Naive thymus-derived CD4-positive, alpha-beta T cell (primary cell): ENCODE data around the gene GNAO1. TPM values are rescaled to one million over a fixed set of nuclear protein-coding genes. Genes with fewer than 3 reads are reported as not detected.

ENCODE experiments used
- ATAC-seq: fragments of 150-1000 bp; cut with Tn5 transposase; 2 replicates; pipeline ENCODE4 v1.10.0; 2021; ENCODE audit warnings: mild to moderate bottlenecking, moderate library complexity
- CTCF ChIA-PET: fragments of 350-600 bp; sonication (Branson Sonifier 250); formaldehyde crosslinking; loops from one replicate; lab custom pipeline; 2021; ENCODE audit warnings: antibody characterized with exemption; lab: Charles Lee
- POLR2A ChIA-PET: fragments of 350-600 bp; sonication (Branson Sonifier 250); formaldehyde crosslinking; loops from one replicate; lab custom pipeline; 2021; ENCODE audit warnings: antibody characterized with exemption, inconsistent platforms; lab: Charles Lee
- DNase-seq, 9 donors: peaks; one replicate each; pipeline versions ENCODE4 v3.0.0 to v3.0.0-alpha.2; 2020 to 2022; ENCODE audit warnings: mixed read lengths in 1 of 9
- H3K27ac ChIP-seq: one replicate; pipeline ENCODE4 v1.7.0; 2013; ENCODE audit warnings: mild to moderate bottlenecking, low read depth, low read length, moderate library complexity
- H3K27me3 ChIP-seq, 2 donors: one replicate each; pipeline ENCODE4 v1.7.0; 2013; ENCODE audit warnings: low read length in 2 of 2, mild to moderate bottlenecking in 2 of 2, moderate library complexity in 2 of 2; ENCODE audit not compliant: control insufficient read depth in 2 of 2, insufficient read depth in 2 of 2
- H3K36me3 ChIP-seq, 3 experiments: 1 replicate in 2 of 3; 2 replicates in 1 of 3; pipeline ENCODE4 v1.7.0; 2013; ENCODE audit warnings: low read length in 3 of 3, mild to moderate bottlenecking in 3 of 3, moderate library complexity in 1 of 3; ENCODE audit not compliant: insufficient read depth in 3 of 3, control insufficient read depth in 2 of 3
- H3K4me1 ChIP-seq, 2 donors: one replicate each; pipeline ENCODE4 v1.7.0; 2013; ENCODE audit warnings: low read length in 2 of 2, mild to moderate bottlenecking in 2 of 2, moderate library complexity in 1 of 2; ENCODE audit not compliant: control insufficient read depth in 2 of 2, insufficient read depth in 2 of 2
- H3K4me3 ChIP-seq: 2 replicates; pipeline ENCODE4 v1.7.0; 2013; ENCODE audit warnings: mild to moderate bottlenecking, low read length
- H3K9me3 ChIP-seq, 3 experiments: 1 replicate in 2 of 3; 2 replicates in 1 of 3; pipeline ENCODE4 v1.7.0; 2013; ENCODE audit warnings: low read length in 3 of 3; ENCODE audit not compliant: control insufficient read depth in 2 of 3
- H3K27ac Mint-ChIP-seq, 9 donors: one replicate each; pipeline ENCODE4 v1.8.0; 2020 to 2022; ENCODE audit warnings: mixed read lengths in 9 of 9, mild to moderate bottlenecking in 8 of 9, moderate library complexity in 5 of 9, inconsistent platforms in 2 of 9
- H3K27me3 Mint-ChIP-seq, 5 donors: one replicate each; pipeline ENCODE4 v1.8.0; 2021 to 2022; ENCODE audit warnings: mixed read lengths in 5 of 5, mild to moderate bottlenecking in 1 of 5
- H3K36me3 Mint-ChIP-seq, 5 donors: one replicate each; pipeline ENCODE4 v1.8.0; 2020 to 2022; ENCODE audit warnings: mixed read lengths in 5 of 5, mild to moderate bottlenecking in 3 of 5, inconsistent platforms in 1 of 5
- H3K4me1 Mint-ChIP-seq, 7 donors: one replicate each; pipeline ENCODE4 v1.8.0; 2020 to 2022; ENCODE audit warnings: mixed read lengths in 7 of 7, mild to moderate bottlenecking in 3 of 7, inconsistent platforms in 1 of 7
- H3K4me3 Mint-ChIP-seq, 10 donors: one replicate each; pipeline ENCODE4 v1.8.0; 2020 to 2022; ENCODE audit warnings: mild to moderate bottlenecking in 10 of 10, mixed read lengths in 10 of 10, moderate library complexity in 6 of 10, inconsistent platforms in 2 of 10
- H3K9me3 Mint-ChIP-seq, 11 donors: one replicate each; pipeline ENCODE4 v1.8.0; 2020 to 2022; ENCODE audit warnings: mixed read lengths in 11 of 11, mild to moderate bottlenecking in 4 of 11, inconsistent platforms in 1 of 11, moderate library complexity in 1 of 11
- intact Hi-C, 2 donors: fragments of 100-400 bp; cut with micrococcal nuclease; formaldehyde crosslinking; loops; one replicate each; pipeline ENCODE4 v1.15.1; 2023
- polyA plus RNA-seq, 2 donors: library from polyadenylated mRNA; unstranded; fragments of 300-500 nt; fragmentation: Illumina TruSeq; gene quantifications; one replicate each; pipeline ENCODE4 v1.2.3, GENCODE V29; 2021
- total RNA-seq, 6 experiments: library from RNA in 5 of 6; stranded (reverse) in 5 of 6; gene quantifications; 1 replicate in 5 of 6; 2 replicates in 1 of 6; pipeline ENCODE4 v1.2.3 and lab custom pipeline; 2021 to 2026

GNAO1 gene
- total and polyA plus RNA-seq, 7 experiments from 2014 or later: 0.43 to 5.4 (median 0.80) TPM; not detected in 2

DNA sequence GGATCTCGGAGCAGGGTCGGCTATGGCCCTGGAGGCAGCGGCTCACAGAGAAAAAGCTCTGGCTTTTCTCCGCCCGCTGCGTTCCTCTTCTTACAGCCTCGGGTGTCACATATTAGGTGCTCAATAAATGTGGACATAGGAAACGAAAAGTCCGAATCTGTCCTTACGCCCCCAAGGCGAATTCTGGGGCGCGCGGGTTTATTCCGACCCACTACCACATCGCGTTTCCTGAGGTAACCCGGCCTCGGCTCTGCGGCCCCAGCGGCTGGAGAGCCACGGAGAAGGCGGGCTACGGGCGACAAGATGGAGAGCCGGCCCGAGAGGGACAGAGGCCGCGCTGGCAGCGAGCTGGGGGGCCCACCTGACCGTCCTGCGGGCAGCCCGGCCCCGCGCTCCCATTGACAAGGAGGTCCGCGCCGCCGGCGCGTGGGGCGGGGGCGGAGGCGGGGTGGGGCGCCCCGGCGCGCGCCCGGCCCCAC lies 573 bp upstream of the GNAO1 start:
- H3K36me3 ChIP-seq: no peaks in the 10 kb centered on the region
- H3K4me1 ChIP-seq: peaks cover 12 to 17% of the 10 kb centered on the region in 2 donors
- H3K4me3 ChIP-seq: peak overlapping the region; percentile 52
- POLR2A ChIA-PET: no interaction called here
- intact Hi-C loops: loop anchor here in 1 of 2 donors (2.0 to 10.0 kb wide), 6 partner anchors 37 to 1906 kb away; partner anchors contain the start of genes AMFR, IRX3, LPCAT2 and NUDT21
- peak overlapping the region; percentile 65 to 80 (median 74) for H3K4me3 Mint-ChIP-seq
- peak in 1 of 9 donors; percentile 14 for DNase-seq
- ATAC-seq: no peak
- no peak overlapping the region for H3K27ac ChIP-seq
- peaks cover 0 to 5% (median 0%) of the 10 kb centered on the region in 11 donors for H3K9me3 Mint-ChIP-seq
- peaks cover 41 to 89% (median 45%) of the 10 kb centered on the region in 5 donors for H3K27me3 Mint-ChIP-seq
- no peaks in the 10 kb centered on the region for H3K9me3 ChIP-seq
- peaks cover 0 to 6% (median 0%) of the 10 kb centered on the region in 5 donors for H3K36me3 Mint-ChIP-seq
- H3K4me1 Mint-ChIP-seq: peaks cover 16 to 32% (median 25%) of the 10 kb centered on the region in 7 donors
- peaks cover 0 to 13% of the 10 kb centered on the region in 2 donors for H3K27me3 ChIP-seq
- peak overlapping the region in 1 of 9 donors; percentile 18 for H3K27ac Mint-ChIP-seq
- CTCF ChIA-PET: no interaction called here

DNA sequence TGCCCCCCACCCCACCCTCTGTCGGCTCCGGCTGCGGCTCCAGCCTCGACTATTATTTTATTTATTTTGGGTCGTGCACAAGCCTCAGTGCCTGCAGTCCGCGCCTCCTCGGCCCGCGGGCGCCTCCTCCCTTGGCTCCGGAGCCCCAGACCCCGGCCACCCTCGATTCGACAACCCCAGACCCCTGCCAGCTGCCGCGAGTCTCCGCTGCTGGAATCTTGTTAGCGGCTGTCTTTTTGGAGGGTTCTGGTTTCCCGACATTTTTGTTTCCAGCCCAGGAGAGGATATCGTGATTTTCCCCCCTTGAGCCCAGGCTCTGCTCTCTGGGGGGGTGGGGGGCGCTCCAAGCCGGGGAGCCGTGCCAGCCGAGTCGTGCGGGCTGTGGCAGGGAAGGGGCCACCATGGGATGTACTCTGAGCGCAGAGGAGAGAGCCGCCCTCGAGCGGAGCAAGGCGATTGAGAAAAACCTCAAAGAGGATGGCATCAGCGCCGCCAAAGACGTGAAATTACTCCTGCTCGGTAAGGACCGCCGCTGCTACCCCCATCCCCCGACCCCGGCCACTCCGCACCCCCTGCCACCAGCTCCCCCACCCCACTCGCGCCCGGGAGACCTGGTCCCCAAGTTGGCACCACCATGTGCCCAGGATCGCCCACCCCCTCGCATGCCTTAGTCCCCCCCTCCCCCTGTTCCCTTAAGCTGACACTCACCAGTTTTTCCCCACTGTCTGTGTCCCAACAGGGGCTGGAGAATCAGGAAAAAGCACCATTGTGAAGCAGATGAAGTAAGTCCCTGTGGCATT lies 746 bp downstream of the GNAO1 start:
- Mint-ChIP-seq H3K27me3 (peaks cover 35 to 90% (median 40%) of the 10 kb centered on the region in 5 donors), H3K4me1 (peaks cover 16 to 32% (median 25%) of the 10 kb centered on the region in 7 donors), H3K36me3 (peaks cover 0 to 6% (median 0%) of the 10 kb centered on the region in 5 donors), H3K9me3 (peaks cover 0 to 5% (median 0%) of the 10 kb centered on the region in 11 donors), H3K27ac (peak overlapping the region in 1 of 9 donors; percentile 29), H3K4me3 (peak overlapping the region; percentile 47 to 81 (median 62))
- H3K4me1 ChIP-seq: peaks cover 12 to 17% of the 10 kb centered on the region in 2 donors
- H3K27me3 ChIP-seq: peaks cover 0 to 13% of the 10 kb centered on the region in 2 donors
- no peak for DNase-seq
- intact Hi-C loops: loop anchor here in 1 of 2 donors (2.0 to 10.0 kb wide), 6 partner anchors 35 to 1907 kb away; partner anchors contain the start of genes AMFR, IRX3, LPCAT2 and NUDT21
- CTCF ChIA-PET: no interaction called here
- H3K4me3 ChIP-seq: peak overlapping the region; percentile 36
- no peaks in the 10 kb centered on the region for H3K36me3 ChIP-seq
- no peak overlapping the region for H3K27ac ChIP-seq
- no peak for ATAC-seq
- POLR2A ChIA-PET: no interaction called here
- H3K9me3 ChIP-seq: no peaks in the 10 kb centered on the region

DNA sequence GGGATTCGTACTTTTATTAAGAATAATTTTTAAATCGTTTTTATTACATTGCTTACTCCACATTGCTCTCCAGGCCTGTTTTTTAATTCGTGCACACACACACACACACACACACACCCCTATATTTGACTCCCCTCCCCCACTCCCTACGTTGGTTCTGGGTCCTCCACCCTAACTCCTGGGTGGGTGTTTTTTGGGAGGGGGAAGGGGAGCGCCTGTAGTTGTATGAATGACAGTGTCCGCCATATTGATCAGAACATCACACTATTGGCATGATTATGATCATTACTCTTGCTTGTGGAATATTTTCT lies 1.3 kb downstream of the GNAO1 start:
- peaks cover 12 to 17% of the 10 kb centered on the region in 2 donors for H3K4me1 ChIP-seq
- no peaks in the 10 kb centered on the region for H3K36me3 ChIP-seq
- no peak overlapping the region for H3K4me3 ChIP-seq
- ATAC-seq (no peak), DNase-seq (no peak)
- peaks cover 35 to 91% (median 44%) of the 10 kb centered on the region in 5 donors for H3K27me3 Mint-ChIP-seq
- H3K9me3 ChIP-seq: no peaks in the 10 kb centered on the region
- peaks cover 0 to 5% (median 0%) of the 10 kb centered on the region in 11 donors for H3K9me3 Mint-ChIP-seq
- no peak overlapping the region for H3K27ac Mint-ChIP-seq
- POLR2A ChIA-PET: no interaction called here
- CTCF ChIA-PET: no interaction called here
- intact Hi-C loops: loop anchor here in 1 of 2 donors (5.0 to 10.0 kb wide), 4 partner anchors 35 to 1908 kb away; partner anchors contain the start of genes AMFR, IRX3 and LPCAT2
- H3K36me3 Mint-ChIP-seq: peaks cover 0 to 8% (median 0%) of the 10 kb centered on the region in 5 donors
- H3K4me3 Mint-ChIP-seq: peak overlapping the region; percentile 55 to 81 (median 69)
- peaks cover 0 to 13% of the 10 kb centered on the region in 2 donors for H3K27me3 ChIP-seq
- H3K4me1 Mint-ChIP-seq: peaks cover 16 to 32% (median 25%) of the 10 kb centered on the region in 7 donors
- H3K27ac ChIP-seq: no peak overlapping the region

DNA sequence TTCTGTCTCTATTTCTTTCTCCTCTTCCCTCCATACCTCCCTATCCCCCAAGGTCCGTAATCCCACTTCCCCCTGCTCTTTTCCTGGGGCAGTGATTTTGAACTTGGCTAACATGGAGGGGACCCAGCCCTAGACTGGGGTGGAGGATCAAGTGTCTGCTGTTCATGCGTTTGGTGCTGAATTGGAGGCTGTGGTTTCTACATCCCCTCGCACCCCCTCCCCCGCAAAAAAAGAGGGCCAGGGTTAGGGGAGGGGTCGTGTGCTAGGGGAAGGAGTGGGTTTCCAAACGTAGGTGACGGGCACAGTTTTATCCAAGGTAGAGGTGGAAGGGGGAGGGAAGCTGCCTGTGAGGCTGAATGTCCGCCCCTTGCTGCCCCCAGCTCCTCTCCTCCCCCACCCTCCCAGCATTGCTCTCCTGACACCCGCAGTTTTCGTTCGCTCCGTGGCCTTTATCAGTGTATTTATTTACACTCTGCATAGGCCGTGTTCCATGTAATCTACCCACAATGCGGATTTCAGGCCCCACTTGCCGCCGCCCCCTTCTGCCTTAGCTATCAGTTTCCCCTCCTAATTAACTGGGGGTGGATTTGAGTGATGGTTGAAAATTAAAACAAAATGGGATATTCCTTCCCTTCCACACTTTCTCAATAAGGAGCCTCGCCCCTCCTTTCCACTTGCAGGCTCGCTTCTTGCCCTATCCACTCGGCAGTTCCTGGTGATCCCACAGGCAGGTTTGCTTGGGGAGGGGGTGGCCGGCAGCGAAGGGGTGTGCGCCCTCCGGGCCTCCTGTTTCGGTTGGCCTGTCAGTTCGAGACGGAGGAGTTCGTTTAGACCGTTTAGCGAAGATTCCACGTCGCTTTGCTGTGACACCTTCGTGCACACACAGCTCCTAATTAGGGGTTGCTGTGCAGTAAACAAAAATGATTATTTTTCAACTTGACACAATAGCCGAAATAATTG lies 2.0 kb downstream of the GNAO1 start:
- ChIA-PET POLR2A (no interaction called here), CTCF (interaction anchor here (0.6 kb wide), 1 partner anchor 57 kb away, joined by 3 read pairs; no protein-coding TSS in a partner anchor)
- Histone ChIP-seq H3K27me3 (peaks cover 0 to 13% of the 10 kb centered on the region in 2 donors), H3K4me3 (peak overlapping the region; percentile 29), H3K4me1 (peaks cover 12 to 22% of the 10 kb centered on the region in 2 donors), H3K36me3 (no peaks in the 10 kb centered on the region), H3K27ac (no peak overlapping the region), H3K9me3 (no peaks in the 10 kb centered on the region)
- H3K4me3 Mint-ChIP-seq: peak overlapping the region; percentile 59 to 81 (median 74)
- peaks cover 35 to 93% (median 40%) of the 10 kb centered on the region in 5 donors for H3K27me3 Mint-ChIP-seq
- H3K36me3 Mint-ChIP-seq: peaks cover 0 to 8% (median 0%) of the 10 kb centered on the region in 5 donors
- ATAC-seq (no peak), DNase-seq (no peak)
- H3K4me1 Mint-ChIP-seq: peaks cover 18 to 32% (median 26%) of the 10 kb centered on the region in 7 donors
- H3K9me3 Mint-ChIP-seq: peaks cover 0 to 5% (median 0%) of the 10 kb centered on the region in 11 donors
- peak overlapping the region in 2 of 9 donors; percentile 5 to 54 for H3K27ac Mint-ChIP-seq
- intact Hi-C loops: loop anchor here in 1 of 2 donors (5.0 to 10.0 kb wide), 4 partner anchors 34 to 1908 kb away; partner anchors contain the start of genes AMFR, IRX3 and LPCAT2

DNA sequence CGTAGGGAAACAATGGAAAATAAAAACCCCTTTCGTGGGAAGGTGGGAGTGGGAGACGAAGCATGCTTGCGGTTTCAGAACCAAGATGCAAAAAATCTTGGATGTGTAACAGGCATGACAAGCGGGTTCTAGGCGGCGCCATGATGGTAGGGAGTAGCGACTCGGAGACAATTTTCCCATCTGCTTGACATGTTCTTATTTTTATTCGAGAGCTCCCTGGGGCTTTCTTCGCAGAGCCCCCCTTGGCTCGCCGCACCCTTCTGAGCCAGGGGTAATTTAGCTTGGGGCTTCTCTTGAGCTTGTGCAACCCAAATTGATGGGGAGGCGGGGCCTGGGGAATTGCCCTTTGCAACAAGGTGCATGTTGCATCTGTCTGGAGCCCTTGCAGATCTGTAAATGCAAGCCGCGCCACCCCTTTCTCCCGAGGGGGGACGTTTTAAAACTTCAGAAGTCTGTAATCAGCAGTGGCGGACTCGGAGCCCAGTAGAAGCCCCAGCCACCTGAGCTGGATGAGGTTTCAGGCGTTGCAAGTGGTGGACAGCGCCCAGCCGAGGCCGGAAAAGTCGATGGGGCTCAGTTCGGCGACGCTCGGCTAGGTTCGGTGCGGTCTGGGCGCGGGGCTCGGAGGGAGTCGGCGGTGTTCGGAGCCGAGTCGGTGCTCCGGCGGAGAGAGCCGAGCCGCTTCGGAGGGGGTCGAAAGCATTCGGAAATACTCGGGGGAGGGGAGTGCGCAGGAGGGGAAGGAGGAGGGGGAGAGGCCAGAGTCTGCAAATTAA lies 2.9 kb downstream of the GNAO1 start:
- DNase-seq (peak; percentile 49 to 79 (median 65)), ATAC-seq (peak; percentile 83)
- Histone ChIP-seq H3K36me3 (no peaks in the 10 kb centered on the region), H3K9me3 (no peaks in the 10 kb centered on the region), H3K4me1 (peaks cover 16 to 30% of the 10 kb centered on the region in 2 donors), H3K4me3 (peak overlapping the region; percentile 29), H3K27me3 (peaks cover 0 to 13% of the 10 kb centered on the region in 2 donors), H3K27ac (no peak overlapping the region)
- Mint-ChIP-seq H3K36me3 (peaks cover 0 to 8% (median 0%) of the 10 kb centered on the region in 5 donors), H3K4me3 (peak overlapping the region; percentile 41 to 80 (median 74)), H3K4me1 (peaks cover 24 to 41% (median 30%) of the 10 kb centered on the region in 7 donors), H3K27me3 (peaks cover 31 to 87% (median 38%) of the 10 kb centered on the region in 5 donors), H3K9me3 (peaks cover 0 to 4% (median 0%) of the 10 kb centered on the region in 11 donors), H3K27ac (no peak overlapping the region)
- CTCF ChIA-PET: interaction anchor here (0.6 kb wide), 1 partner anchor 58 kb away, joined by 3 read pairs; no protein-coding TSS in a partner anchor
- intact Hi-C loops: loop anchor here in 1 of 2 donors (1.0 to 10.0 kb wide), 5 partner anchors 8 to 1909 kb away; partner anchors contain the start of genes AMFR, IRX3 and LPCAT2
- POLR2A ChIA-PET: no interaction called here
